Ishikawa (cell line): ENCODE data around the gene STX10.

ENCODE experiments used
- EP300 ChIP-seq: IDR thresholded peaks from 2 replicates; pipeline ENCODE4 v1.6.1; 2012; ENCODE audit warnings: borderline replicate concordance
- REST ChIP-seq: IDR thresholded peaks from 2 replicates; pipeline ENCODE4 v1.6.1; 2012; ENCODE audit warnings: low read depth, mild to moderate bottlenecking
- TAF1 ChIP-seq: IDR thresholded peaks from 2 replicates; pipeline ENCODE4 v1.6.1; 2012; ENCODE audit warnings: low read depth, mild to moderate bottlenecking
- TEAD4 ChIP-seq: IDR thresholded peaks from 2 replicates; pipeline ENCODE4 v1.6.1; 2012

- TF ChIP-seq EP300: no peak
- TF ChIP-seq REST: no peak
- no peak for TF ChIP-seq TEAD4
- no peak for TF ChIP-seq TAF1
Observed at GRCh38 chr19:13171146-13171545, 21.0 kb upstream of the STX10 start.
